CD1c-positive myeloid dendritic cell (primary cell): ENCODE results near the gene PACRG.
A peak's percentile ranks its signal among the peaks of the same experiment; 100 is the strongest.

Experiments
- DNase-seq: peaks from one replicate; pipeline ENCODE4 v3.0.0-alpha.2; 2016; ENCODE audit errors: extremely low spot score

The PACRG gene

GRCh38 chr6:163333701-163334663 lies 606.2 kb downstream of the PACRG start:
- no peak for DNase-seq

GRCh38 chr6:163335056-163335455 lies 607.3 kb downstream of the PACRG start:
- DNase-seq = no peak

- peak; percentile 27 for DNase-seq
Measured at GRCh38 chr6:163335671-163336545, 608.1 kb downstream of the PACRG start.

GRCh38 chr6:163336961-163337360 lies 609.2 kb downstream of the PACRG start:
- no peak for DNase-seq

GRCh38 chr6:163337958-163338357 lies 610.2 kb downstream of the PACRG start:
- DNase-seq = no peak

GRCh38 chr6:163338671-163339405 lies 611.1 kb downstream of the PACRG start:
- no peak for DNase-seq

- DNase-seq = no peak
Measured at GRCh38 chr6:163339466-163339865, 611.7 kb downstream of the PACRG start.

GRCh38 chr6:163340201-163340887 lies 612.6 kb downstream of the PACRG start:
- no peak for DNase-seq

- DNase-seq = no peak
Measured at GRCh38 chr6:163341224-163342061, 613.7 kb downstream of the PACRG start.

- DNase-seq = no peak
Measured at GRCh38 chr6:163342571-163343539, 615.1 kb downstream of the PACRG start.

- DNase-seq = no peak
Measured at GRCh38 chr6:163343609-163344008, 615.8 kb downstream of the PACRG start.

GRCh38 chr6:163344411-163344810 lies 616.6 kb downstream of the PACRG start:
- DNase-seq = peak; percentile 53

- DNase-seq = no peak
Measured at GRCh38 chr6:163345931-163346330, 618.2 kb downstream of the PACRG start.

- DNase-seq = no peak
Measured at GRCh38 chr6:163346497-163346961, 618.8 kb downstream of the PACRG start.

- no peak for DNase-seq
Measured at GRCh38 chr6:163347021-163347446, 619.3 kb downstream of the PACRG start.

- no peak for DNase-seq
Measured at GRCh38 chr6:163348789-163349680, 621.3 kb downstream of the PACRG start.

GRCh38 chr6:163349696-163350095 lies 621.9 kb downstream of the PACRG start:
- DNase-seq = no peak

- no peak for DNase-seq
Measured at GRCh38 chr6:163351013-163351412, 623.2 kb downstream of the PACRG start.
